GF-D8 (cell line): ENCODE data around the gene SDR42E1.
"Not testable (repeated sequence)": the region's sequence is repeated elsewhere in the genome, so short reads cannot be mapped to it uniquely, and the experiment has no call there.

ENCODE experiments used
- DNase-seq: peaks from one replicate; lab custom pipeline; 2025; lab: John Stamatoyannopoulos, UW

Gene SDR42E1

DNA sequence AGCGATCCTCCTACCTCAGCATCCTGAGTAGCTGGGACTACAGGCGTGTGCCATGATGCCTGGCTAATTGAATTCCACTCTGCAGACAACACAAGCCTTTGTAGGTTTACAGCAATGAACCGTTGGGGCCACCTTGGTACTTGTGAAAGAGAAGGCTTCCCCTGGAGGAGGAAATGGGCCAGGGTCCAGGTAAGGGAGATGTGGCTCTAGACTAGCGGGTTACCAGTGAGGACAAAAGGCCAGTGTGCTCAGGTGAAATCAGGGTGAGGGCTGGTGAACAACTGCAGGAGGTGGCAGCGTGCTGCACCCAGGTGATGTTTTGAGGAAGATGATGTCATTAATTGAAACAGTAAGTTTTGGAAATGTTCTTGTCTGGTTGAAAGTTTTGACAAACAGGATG, 6.7 kb downstream of the SDR42E1 start:
- no peak for DNase-seq

DNA sequence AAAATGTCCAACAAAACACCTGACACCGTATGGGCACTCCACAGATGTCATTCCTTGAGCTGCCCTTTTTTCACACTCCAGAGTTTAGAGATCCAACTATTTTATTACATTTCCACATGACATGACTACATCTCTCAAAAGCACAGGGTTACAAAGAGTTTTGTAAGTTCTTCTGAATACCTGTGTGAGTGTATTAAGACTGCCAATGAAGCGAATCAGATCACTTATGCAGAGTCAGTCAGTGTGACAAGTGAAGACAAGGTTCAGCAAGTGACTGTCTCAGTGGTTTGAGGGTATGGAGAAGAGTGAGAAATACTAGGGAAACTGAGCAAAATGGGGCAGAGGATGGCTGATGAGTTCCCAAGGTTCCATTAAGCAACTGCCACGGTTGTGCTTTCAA, 8.4 kb downstream of the SDR42E1 start:
- no peak for DNase-seq

- DNase-seq: no peak
These were observed 13.5 kb downstream of the SDR42E1 start for GRCh38 chr16:81997738-81998137.

DNA sequence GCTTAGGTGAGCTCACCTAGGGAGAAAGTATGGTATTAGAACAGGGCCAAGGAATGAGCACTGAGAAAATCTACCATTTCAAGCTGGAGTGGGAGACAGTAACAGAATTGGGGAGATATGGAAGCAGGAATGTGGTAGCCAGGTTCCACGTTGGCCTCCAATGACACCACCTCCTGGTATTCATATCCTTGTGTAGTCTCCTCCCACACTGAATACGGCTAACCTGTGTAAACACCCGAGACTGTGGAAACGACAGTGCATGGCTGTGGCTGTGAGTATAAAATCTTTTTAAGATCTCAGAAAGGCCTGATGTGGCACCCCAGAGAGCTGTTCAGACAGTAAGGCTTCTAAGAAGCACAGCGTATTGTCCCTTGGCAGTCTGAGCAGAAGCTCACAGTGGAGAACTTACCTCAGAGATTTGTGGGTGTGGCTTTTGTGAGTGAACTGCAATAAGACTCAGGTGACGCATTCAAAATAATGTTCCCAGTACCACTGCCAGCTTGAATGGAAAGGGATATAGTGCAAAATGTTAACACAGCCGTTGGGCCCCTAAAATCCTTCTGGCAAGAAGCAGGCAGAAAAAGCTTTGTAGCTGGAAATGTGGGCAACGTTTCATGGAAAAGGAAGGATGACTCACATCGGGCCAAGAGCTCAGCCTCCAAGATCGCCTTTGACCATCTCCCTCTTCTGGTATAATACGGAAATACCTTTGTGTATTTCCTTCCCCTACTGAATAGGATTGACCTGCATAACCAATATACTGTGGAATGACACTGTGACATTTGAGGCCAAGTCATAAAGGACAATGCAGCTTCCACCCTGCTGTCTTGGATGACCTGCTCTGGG, 14.4 kb downstream of the SDR42E1 start:
- DNase-seq: peak; percentile 12

DNA sequence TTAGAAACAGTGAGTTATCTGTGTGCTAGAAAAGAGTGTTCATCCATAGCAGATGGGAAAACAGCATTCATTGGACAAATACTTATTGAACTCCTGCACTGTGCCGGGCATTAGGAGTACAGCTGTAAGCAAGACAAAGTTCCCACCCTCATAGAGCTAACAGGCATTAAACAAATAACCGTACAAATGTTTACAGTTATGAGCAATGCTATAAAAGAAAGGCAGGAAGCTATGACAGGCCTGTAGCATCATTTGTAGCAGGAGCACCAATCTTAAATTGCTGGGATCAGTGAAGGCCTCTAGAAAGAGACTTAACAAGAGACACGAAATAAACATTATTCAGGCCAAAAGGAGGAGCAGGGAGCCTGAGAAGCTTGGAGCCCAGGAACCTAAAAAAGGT, 15.6 kb downstream of the SDR42E1 start:
- no peak for DNase-seq

DNA sequence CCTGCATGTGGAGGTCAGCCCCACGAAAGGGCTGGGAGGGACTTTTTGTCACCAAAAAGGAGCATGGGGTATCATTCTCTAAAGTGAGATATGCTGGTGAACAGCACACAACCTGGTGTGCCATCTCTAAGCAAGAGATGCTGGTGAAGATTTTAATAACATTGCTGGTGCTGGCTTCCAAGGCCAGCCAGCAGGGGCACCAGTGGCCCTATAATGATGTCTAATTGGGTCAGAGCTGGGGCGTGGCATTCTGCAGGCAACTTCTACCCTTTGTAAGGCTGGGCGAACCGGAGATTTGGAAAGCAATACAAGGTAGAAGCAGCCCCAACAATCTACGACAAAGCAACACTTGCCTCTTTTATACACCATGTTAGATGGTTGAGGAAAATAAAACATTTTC, 16.8 kb downstream of the SDR42E1 start:
- no peak for DNase-seq

DNA sequence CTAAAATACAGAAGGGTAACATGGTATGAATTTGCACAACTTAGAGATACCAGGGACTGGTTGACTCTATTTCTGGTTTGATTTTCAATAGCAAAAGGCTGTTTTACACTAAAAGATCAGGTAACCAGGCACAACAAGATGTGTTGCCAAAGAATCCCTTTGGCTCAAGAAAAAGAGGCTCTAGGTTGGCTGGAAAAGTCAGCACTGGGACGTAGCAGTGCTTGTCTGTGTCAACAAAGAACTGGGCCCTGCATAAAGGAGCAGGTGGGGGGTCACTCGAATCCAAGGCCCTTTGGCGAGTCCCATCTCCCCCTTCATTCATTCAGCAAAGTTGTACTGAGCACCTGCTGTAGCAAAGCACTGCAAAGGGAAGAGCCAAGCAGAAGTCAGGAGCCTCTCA, 18.4 kb downstream of the SDR42E1 start:
- DNase-seq: no peak

DNA sequence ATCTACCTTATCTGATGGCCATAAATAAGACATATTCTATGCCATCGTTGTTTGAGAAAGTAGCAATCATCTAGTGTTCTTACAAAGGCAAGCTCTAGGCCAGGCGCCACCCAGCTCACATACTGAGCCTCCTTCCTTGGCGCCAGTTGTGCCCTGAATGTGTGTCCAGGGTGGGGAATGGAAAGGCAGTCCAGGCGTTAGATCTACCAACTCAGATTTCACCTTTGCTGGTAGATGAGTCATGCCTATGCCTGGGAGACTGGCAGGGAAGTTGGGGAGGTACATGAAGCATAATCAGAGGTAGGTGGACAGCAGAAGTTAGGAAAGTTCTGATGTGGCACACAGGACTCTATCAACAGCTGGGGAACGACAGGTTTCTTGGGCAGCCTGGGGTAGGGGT, 23.6 kb downstream of the SDR42E1 start:
- DNase-seq: no peak

DNA sequence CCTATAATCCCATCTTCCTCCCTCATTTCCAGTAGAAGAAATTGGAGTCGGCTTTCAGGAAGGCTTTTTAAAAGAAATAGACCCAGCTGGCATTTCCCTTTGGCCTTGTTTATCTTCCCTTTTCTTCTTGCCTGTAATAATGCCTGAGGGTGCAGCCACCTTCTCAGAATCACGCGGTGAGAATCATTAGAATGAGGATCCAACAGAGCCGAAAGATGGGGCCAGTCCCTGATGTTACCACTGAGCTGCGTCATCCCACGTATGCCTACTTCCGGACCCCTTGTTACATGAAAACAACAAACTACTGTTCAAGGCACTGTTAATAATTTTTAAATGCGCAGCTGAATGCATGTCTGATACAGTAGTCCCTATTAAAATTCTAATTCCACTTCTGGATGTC, 24.1 kb downstream of the SDR42E1 start:
- DNase-seq: no peak

GRCh38 chr16:81977335-81977942, 33.8 kb downstream of the SDR42E1 start:
- not testable (repeated sequence) for DNase-seq

DNA sequence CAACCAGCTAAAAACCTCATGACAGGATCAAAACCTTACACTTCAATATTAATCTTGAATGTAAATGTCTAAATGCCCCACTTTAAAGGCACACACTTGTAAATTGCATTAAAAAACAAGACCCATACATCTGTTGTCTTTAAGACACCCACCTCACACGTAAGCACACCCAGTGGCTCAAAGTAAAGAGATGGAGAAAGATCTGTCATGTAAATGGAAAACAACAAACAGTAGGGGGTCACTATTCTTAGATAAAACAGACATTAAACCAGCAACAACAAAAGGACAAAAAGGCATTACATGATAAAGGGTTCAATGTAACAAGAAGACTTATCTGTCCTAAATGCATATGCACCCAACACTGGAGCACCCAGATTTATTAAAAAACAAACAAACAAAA, 35.6 kb downstream of the SDR42E1 start:
- no peak for DNase-seq

- DNase-seq: no peak
These were observed 37.5 kb downstream of the SDR42E1 start for GRCh38 chr16:81973737-81974136.

- DNase-seq: no peak
These were observed 39.4 kb downstream of the SDR42E1 start for GRCh38 chr16:81971853-81972252.

- DNase-seq: no peak
These were observed 43.9 kb downstream of the SDR42E1 start for GRCh38 chr16:81967358-81967757.

DNA sequence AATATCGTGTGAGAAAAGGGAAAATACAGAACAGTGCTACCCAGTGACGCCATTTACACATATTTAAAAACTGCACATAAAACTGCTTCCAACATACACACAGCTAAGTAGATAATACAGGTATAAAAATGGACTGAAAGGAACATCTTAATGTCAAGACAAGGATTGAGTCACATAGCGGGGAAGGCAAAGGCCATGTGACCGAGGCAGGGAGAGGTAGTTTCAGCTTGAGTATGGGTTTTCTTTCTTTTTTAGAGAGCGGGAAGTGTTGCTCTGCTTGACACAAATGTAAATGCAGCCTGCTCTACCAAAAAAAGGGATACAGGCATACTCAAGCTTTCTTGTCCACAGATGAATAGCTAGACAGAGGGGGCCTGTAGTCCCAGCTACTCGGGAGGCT, 46.5 kb downstream of the SDR42E1 start:
- DNase-seq: no peak

DNA sequence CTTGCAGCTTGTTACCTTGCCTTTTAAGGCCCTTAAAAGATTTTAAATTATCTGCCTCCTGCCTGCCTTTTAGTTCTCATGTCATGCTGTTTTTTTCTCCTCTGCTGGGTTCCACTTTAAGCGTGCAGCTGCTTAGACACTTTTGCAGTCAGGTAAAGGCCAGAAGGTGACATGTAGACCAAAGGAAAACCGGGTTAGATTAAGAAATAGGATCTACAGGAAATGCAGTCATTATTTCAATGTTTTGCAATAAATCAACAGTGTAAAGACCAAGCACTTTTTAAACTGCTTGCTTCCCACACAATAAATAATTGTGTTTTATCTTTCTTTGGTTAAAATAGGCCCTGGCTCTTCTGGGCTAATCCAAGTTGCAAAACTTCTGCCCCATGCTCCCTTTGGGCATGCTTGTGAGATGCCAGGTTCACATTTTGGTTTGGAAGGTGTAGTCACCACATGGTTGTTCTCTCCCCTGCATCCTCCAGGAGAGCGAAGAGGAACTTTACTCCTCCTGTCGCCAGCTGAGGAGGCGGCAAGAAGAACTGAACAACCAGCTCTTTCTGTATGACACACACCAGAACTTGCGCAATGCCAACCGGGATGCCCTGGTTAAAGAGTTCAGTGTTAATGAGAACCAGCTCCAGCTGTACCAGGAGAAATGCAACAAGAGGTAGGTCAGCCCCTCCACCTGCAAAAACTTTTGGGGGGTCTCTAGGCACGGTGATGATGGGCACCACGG, 54.9 kb downstream of the SDR42E1 start:
- no peak for DNase-seq

DNA sequence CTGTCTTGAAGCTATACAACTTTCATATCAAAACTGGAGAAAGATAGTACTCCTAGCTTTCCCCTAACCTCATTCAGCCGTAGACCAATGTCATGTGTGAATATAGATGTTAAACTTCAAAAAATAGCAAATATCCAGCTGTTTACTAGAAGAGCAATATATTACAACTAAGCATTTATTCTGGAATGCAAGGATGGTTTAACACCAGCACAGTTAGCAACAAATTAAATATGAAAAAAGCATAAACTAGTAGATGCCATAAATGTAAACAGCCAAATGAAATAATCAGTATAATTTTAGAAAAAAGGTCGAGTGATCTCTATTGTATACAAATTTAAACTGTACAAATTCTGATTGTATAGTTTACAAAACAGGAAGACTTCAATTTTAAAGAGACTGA, 59.7 kb downstream of the SDR42E1 start:
- no peak for DNase-seq

GRCh38 chr16:81946206-81946605, 65.1 kb downstream of the SDR42E1 start:
- no peak for DNase-seq

- no peak for DNase-seq
These were observed 65.6 kb downstream of the SDR42E1 start for GRCh38 chr16:81945665-81946064.

- no peak for DNase-seq
These were observed 69.2 kb downstream of the SDR42E1 start for GRCh38 chr16:81942007-81942601.

DNA sequence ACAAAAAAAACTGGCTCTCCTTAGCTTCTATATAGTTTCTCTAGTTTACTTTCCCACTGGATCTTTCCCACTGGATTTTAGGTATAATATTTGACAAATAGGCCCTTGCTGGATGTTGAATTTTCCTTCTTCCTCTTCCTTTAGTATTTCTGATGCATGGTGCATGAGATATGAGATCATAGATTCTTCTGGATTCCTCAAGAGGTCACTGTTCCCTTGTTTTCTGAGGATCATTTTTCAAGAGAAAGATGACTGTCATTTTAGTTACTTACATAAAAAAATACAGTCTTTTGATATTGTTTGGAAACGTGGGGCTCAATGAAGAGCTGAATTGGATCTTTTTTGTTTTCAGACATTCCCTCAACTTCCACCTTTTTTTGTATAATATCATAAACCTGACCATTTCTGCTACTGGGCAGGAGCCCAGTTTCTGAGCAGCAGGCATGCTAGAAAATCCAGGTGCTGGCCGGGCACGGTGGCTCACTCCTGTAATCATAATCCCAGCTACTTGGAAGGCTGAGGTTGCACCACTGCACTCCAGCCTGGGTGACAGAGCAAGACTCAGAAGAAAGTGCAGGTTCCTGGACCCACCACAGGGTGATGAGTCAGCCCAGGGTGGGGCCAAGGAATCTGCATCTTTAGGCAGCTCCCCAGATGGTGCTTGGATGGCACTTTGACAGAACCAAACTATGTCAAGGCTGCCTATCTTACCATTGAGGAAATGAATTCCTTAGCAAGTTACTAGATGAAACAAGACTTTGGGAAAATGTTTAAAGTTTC, 70.3 kb downstream of the SDR42E1 start:
- DNase-seq: no peak
